NCI-H526 (cell line): ENCODE data around the gene SYT17.

ENCODE experiments used
- DNase-seq, 2 experiments: peaks; one replicate each; lab custom pipeline; 2025; lab: John Stamatoyannopoulos, UW

Gene SYT17

GRCh38 chr16:19138601-19139000, 29.4 kb upstream of the SYT17 start:
- DNase-seq: no peak

- DNase-seq: no peak
Observed at GRCh38 chr16:19139436-19140091, 28.5 kb upstream of the SYT17 start.

- DNase-seq: no peak
Observed at GRCh38 chr16:19140396-19140795, 27.6 kb upstream of the SYT17 start.

GRCh38 chr16:19142939-19143598, 25.0 kb upstream of the SYT17 start:
- no peak for DNase-seq

GRCh38 chr16:19143599-19143956, 24.5 kb upstream of the SYT17 start:
- DNase-seq: no peak

GRCh38 chr16:19145010-19145409, 23.0 kb upstream of the SYT17 start:
- no peak for DNase-seq

GRCh38 chr16:19147126-19147525, 20.9 kb upstream of the SYT17 start:
- no peak for DNase-seq

- no peak for DNase-seq
Observed at GRCh38 chr16:19147627-19148026, 20.4 kb upstream of the SYT17 start.

GRCh38 chr16:19148189-19148588, 19.9 kb upstream of the SYT17 start:
- no peak for DNase-seq

GRCh38 chr16:19151310-19151709, 16.7 kb upstream of the SYT17 start:
- DNase-seq: no peak

GRCh38 chr16:19152042-19152441, 16.0 kb upstream of the SYT17 start:
- DNase-seq: no peak

- no peak for DNase-seq
Observed at GRCh38 chr16:19153876-19154275, 14.2 kb upstream of the SYT17 start.

- no peak for DNase-seq
Observed at GRCh38 chr16:19162085-19162484, 6.0 kb upstream of the SYT17 start.

- no peak for DNase-seq
Observed at GRCh38 chr16:19163215-19163614, 4.8 kb upstream of the SYT17 start.

- DNase-seq: no peak
Observed at GRCh38 chr16:19164285-19164684, 3.8 kb upstream of the SYT17 start.

- no peak for DNase-seq
Observed at GRCh38 chr16:19165101-19165500, 2.9 kb upstream of the SYT17 start.

GRCh38 chr16:19166500-19166899, 1.5 kb upstream of the SYT17 start:
- DNase-seq: no peak

- peak in 1 of 2 experiments; percentile 3 for DNase-seq
Observed at GRCh38 chr16:19168371-19169081, 486 bp downstream of the SYT17 start.

- peak in 1 of 2 experiments; percentile 35 for DNase-seq
Observed at GRCh38 chr16:19169082-19169639, 1.1 kb downstream of the SYT17 start.

- no peak for DNase-seq
Observed at GRCh38 chr16:19170043-19170655, 2.1 kb downstream of the SYT17 start.

- DNase-seq: no peak
Observed at GRCh38 chr16:19172098-19172780, 4.2 kb downstream of the SYT17 start.

GRCh38 chr16:19173059-19173458, 5.0 kb downstream of the SYT17 start:
- DNase-seq: no peak
